GM19240 (cell line): ENCODE data around the gene OR2T10.
"Not testable (repeated sequence)": the region's sequence is repeated elsewhere in the genome, so short reads cannot be mapped to it uniquely, and the experiment has no call there.

Experiments used
- DNase-seq: peaks from one replicate; pipeline ENCODE4 v3.0.0; 2011; ENCODE audit warnings: low spot score; ENCODE audit not compliant: insufficient read length

OR2T10 gene

DNA sequence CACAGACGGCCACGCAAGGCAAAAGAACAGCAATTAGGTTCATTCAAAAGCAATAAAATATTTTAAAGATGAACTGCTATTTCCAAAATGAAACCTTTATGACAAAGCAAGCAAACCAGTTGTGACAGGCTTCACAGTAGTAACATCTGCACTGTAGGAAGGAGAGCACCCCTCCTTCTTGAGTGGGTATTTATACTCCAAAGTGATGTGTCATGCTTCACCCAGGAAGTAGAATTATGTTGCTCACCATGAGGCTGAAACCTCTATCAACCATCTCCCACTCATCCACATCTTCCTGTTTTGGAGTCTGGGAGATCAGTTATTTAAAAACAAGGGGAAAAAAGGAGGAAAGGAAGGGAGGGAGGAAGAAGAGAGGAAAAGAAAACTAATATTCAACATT is 885 bp downstream of the OR2T10 start:
- DNase-seq, result no peak

DNA sequence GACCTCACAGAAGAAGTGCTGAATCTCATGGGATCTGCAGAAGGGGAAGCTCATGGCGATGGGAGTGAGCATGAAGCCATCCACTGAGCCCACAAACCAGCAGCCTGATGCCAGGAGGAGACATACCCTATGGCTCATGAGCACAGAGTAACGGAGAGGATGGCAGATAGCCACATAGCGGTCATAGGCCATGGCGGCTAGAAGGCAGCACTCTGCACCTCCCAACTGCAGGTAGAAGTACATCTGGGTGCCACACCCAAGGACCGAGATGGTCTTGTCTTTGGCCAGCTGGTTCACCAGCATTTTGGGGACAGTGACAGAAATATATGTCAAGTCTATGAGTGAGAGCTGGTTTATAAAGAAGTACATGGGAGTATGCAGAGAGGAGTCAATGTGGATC is 4.3 kb downstream of the OR2T10 start:
- DNase-seq, result no peak

DNA sequence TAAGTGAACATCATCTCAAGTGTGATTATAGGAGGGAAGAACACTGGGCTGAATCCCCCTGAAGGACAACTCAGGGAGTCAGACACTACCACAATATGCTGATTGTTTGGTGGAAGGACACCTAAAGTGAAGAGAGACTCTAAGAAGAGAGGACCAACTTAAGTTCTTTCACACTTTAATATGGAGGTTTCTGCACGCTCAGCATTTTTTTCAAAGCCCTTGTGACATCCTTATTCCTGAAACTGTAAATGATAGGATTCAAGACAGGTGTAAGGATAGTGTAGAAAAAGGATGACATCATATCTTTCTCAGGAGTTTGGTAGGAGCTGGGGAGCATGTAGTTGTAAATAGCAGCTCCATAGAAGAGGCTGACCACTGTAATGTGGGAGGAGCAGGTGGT is 4.8 kb downstream of the OR2T10 start:
- DNase-seq, result no peak

DNA sequence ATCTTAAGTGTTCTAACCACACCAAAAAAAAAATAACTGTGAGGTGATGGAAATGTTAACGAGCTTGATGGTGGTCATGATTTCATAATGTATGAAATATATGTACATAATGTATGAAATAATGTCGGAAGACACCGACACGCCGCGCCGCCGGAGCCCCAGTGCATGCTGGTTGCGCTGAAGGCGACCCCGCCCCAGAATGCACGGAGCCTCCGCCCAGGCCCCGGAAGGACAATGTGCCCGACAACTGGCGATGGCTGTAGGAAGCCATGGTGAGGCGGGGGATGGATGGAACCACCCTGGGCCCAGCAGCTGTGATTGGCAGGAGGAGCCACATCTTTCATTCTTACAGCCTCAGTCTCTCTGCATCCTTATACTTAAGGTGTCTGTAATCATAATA is 7.4 kb downstream of the OR2T10 start:
- no peak for DNase-seq

DNA sequence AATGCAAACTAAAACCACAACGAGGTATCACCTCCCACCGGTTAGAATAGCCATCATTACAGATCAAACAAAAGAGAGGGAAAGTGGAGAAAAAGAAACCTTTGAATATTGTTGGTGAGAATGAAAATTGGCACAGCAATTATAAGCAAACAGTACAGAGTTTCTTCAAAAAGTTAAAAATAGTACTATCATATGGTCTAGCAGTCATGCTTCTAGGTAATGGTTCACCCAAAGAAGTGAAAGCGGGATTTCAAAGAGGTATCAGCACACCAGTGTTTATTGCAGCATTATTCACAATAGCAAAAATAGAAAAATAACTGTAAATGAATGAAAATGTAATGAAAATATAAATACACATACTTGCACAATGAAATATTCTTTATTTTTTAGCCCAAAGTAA is 8.2 kb downstream of the OR2T10 start:
- DNase-seq, result no peak

DNA sequence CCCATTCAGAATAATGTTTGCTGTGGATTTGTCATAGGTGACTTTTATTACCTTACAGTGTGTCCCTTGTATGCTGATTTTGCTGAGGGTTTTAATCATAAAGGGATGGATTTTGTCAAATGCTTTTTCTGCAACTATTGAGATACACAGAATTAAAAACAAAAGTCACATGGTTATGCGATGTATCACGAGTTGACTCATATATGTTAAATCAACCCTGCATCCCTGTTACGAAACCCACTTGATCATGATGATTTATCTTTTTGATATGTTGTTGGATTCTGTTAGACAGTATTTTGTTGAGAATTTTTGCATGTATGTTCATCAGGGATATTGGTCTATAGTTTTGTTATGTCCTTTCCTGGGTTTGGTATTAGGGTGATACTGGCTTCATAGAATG is 12.2 kb downstream of the OR2T10 start:
- DNase-seq, result no peak

DNA sequence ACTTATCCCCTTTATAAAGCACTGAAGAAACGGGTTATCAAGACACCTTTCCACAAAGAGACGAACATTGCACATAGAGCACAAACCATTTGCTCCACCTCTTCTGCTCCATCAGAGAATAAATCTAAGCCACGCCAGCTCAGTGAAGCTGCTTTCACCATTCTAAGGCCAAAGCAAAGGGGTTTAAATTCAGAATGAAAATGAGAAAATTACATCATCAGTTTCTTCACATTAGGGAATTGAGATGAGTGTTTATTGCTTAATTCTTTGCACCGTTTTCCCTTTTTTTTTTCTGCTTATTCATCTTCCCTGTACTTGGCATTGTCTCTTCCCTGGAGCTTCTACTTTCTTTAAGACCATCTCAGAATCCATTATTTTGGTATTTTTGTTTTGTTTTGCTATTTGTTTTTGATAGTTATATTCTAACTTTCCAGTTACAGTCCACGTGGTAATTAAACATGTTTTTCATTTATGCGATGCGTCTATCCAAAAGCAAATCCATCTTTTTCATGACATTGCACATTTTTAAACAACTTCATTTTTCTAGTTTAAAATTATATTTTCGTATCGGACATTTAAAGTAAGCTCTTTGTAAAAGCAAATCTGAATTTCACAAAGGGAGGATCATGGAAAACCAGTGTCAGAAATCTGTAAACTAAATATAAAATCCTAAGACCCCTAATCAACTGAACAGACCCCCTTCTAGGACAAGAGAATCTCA is 21.1 kb downstream of the OR2T10 start:
- no peak for DNase-seq

DNA sequence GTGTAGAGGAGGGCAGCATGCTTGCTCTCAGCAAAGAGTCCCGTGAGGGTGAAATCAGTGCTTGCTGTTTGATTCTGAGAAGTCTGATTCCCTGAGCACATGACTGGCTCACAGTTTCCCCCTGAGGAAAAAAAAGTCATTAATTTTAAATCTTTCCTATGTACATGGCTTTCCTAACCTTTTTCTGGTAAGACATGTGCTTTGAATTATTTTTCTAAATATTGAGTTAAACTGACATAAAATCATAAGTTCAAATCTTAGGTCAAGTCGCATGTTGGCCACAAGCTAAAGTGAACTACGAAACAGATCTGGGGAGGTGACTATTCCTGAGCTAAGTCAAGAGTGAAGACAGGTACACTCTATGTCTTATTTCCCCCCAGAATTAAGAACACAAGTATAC is 22.8 kb downstream of the OR2T10 start, which contains the start of gene OR2T34:
OR2T34 (minus strand) TSS at position 101 of the 400 bp plus-strand sequence; CDS start at position 101, 0 bp downstream.
- not testable (repeated sequence) for DNase-seq

DNA sequence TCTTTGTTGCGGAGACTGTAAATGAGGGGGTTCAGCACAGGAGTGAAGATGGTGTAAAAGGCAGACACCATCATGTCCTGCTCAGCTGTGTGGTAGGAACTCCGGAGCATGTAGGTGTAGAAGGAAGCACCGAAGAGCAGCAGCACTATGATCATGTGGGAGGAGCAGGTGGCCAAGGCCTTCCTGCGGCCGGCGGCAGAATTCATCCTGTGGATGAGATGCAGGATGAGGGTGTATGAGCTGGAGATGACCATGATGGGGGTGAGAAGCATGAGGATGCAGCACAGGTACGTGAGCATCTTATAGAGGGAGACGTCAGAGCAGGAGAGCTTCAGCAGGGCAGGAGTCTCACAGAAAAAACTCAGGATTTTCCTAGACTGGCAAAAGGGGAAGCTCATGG is 23.6 kb downstream of the OR2T10 start:
- not testable (repeated sequence) for DNase-seq

DNA sequence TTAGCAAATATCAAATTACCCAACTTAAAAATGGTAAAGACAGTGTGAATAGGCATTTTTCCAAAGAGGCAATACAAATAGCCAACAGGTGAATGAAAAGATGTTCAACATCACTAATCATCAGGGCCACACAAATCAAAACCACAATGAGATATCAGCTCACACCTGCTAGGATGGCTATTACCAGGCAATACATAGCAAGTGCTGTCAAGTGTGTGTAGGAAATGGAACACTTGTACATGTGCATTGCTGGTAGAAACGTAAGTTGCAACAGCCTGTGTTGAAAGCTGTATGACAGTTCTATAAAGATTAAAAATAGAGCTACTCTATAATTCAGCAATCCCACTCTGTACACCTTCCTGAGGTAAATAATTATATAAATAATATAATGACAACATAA is 25.5 kb downstream of the OR2T10 start:
- DNase-seq, result not testable (repeated sequence)

DNA sequence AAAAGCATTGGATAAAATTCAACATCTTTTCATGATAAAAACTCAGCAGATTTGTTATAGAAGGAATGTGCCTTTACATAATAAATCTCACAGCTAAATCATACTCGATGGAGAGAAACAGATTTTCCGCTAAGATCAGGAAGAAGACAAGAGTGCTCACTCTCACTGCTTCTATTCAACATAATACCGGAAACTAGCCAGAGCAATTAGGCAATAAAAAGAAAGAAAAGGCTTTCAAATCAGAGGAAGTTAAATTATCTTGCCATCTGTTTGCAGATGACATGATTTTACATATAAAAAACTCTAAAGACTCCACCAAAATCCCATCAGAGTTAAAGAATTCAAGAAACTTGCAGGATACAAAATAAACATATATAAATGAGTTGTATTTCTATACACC is 26.7 kb downstream of the OR2T10 start:
- DNase-seq, result not testable (repeated sequence)

DNA sequence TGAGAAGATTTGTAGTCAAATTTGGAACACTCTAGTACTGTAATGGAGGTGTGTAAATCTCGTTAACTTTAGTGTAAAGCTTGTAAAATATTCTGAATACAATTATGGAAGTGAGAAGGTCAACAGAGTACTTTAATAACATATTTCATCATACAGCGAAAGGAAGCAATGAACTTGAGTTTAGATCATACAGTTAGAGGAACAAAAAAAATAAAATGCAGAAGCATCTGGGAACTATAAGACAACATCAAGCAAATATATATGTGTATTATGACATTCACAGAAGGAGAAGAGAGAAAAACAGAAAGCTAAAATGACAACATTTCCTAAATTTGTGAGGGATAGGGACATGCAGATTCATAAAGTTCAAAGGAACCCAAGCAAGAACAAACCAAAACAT is 28.5 kb downstream of the OR2T10 start:
- DNase-seq, result not testable (repeated sequence)

DNA sequence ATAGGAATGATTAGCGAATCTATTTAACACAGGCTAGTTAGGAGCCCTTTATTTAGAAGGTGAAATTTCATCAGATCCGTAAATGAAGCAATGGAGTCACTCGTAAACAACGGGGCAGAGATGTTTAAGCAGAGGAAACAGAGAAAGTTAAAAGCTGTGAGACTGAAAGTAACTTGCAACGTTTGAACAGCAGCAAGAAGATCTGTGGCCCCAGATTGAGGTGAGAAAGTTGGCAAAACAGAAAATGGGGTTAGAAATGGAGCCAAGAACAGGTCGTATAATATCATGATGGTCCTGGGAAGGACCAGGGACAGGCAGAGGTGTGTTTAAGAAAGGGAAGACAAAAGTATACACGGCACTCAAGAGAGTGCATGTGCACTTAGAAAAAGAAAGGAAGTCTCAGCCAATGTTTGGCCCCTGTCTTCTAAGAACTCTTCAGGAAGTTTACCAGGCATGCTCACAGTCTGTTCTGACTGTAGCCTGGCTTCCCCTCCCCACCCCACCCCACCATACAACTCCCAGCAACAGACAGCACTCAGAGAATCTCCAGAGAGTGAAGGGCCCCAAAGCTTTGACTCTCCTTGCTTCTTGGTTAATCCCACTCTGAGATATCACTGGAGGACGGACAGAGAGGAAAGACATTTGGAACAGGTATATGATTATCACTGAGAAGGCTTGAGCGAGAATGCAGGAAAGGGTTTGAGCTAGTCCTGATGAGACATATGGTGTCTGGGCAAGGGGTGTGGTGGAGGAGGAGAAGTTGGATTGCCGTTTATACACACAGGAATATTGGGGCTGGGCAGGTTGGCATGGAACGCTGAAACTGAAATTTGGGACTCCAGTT is 31.7 kb downstream of the OR2T10 start:
- not testable (repeated sequence) for DNase-seq

DNA sequence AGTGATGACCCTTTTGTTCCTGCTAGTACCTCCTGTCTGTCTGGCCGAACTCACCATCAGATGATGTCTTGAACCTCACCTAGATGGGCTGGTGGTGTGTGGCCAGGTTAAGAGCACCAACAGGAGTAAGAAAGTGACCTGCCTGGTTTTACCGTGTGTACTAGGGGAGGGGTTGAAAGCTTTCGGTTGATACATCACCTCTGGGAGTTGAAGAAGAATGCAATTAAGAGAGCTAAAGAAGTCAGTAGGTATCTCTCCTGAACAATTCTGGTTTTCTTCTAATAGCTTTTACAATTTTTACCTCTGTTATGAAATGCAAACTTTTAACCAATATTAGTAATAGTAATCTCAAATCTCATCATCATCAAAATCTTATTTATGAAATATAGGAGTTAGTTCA is 34.8 kb downstream of the OR2T10 start, which contains the start of gene OR2T29:
OR2T29 (minus strand) TSS at position 101 of the 400 bp plus-strand sequence. CDS start 3,281 bp downstream, outside the sequence.
- DNase-seq, result not testable (repeated sequence)

DNA sequence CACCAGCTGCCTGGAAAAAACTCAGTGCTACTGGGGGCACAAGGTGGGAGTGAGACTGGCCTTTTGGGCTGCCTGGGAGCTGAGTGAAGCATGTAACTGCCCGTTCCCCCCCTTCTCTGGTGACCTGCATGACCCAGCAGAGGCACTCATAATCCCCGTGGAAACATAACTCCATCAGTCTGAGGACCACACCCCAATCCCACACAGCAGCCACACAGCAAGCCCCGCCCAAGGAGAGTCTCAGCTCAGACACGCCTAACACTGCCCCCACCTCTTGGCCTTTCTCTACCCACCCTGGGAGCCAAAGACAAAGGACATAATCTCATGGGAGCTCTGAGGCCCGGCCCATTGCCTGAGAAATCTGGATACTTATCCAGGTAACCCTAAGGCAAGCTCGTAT is 46.5 kb downstream of the OR2T10 start:
- DNase-seq, result not testable (repeated sequence)

DNA sequence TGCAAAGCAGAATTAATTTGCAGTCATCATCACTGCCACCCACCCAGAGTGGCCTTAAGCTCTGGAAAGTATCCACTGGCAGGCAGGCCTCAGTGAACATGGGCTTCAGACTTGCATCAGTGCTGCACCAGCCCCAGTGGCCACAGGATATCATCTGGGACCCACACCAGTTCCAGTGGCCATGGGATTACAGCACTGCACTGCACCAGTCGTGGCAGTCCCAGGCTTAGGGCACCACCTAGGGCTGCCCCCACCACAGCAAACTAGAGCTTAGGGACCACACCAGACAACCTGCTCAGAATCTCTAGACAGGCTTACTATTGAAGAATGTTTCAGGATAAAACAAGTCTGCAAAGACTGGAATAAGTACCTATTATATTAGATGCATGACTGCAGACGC is 50.1 kb downstream of the OR2T10 start:
- DNase-seq, result not testable (repeated sequence)
